H7 (cell line): ENCODE results near the gene ZNF426. TPM values are rescaled to one million over a fixed set of nuclear protein-coding genes. Genes with fewer than 3 reads are reported as not detected.

Source experiments
- DNase-seq: peaks from one replicate; pipeline ENCODE4 v3.0.0; 2012
- H3K27me3 ChIP-seq: 2 replicates; pipeline ENCODE4 v1.6.0; 2011; ENCODE audit warnings: mild to moderate bottlenecking, low read length; ENCODE audit not compliant: control insufficient read depth, insufficient read depth
- H3K36me3 ChIP-seq: replicated peaks from 2 replicates; pipeline ENCODE4 v1.5.1; 2011; ENCODE audit warnings: low read length; ENCODE audit not compliant: control insufficient read depth, insufficient read depth
- H3K4me3 ChIP-seq: 2 replicates; pipeline ENCODE4 v1.5.1; 2011; ENCODE audit warnings: low read depth, mild to moderate bottlenecking, control low read depth, low read length, moderate library complexity; ENCODE audit not compliant: insufficient read depth
- total RNA-seq: library from RNA; depleted of rRNA; stranded (reverse); fragments of >200 nt; shearing (Covaris generic); gene quantifications from 2 replicates; pipeline ENCODE4 v1.2.3, GENCODE V29; 2014; rRNA removed

The ZNF426 gene
- total RNA-seq, 1 experiment from 2014 or later = 20.0 TPM

GRCh38 chr19:9535934-9536333 is 2.5 kb downstream of the ZNF426 start:
- peaks cover 34% of the 10 kb centered on the region for H3K36me3 ChIP-seq
- H3K27me3 ChIP-seq = no peaks in the 10 kb centered on the region
- no peak overlapping the region for H3K4me3 ChIP-seq
- no peak for DNase-seq

GRCh38 chr19:9531933-9532332 is 6.5 kb downstream of the ZNF426 start:
- Histone ChIP-seq H3K4me3 (no peak overlapping the region), H3K36me3 (peaks cover 64% of the 10 kb centered on the region), H3K27me3 (no peaks in the 10 kb centered on the region)
- no peak for DNase-seq

DNA sequence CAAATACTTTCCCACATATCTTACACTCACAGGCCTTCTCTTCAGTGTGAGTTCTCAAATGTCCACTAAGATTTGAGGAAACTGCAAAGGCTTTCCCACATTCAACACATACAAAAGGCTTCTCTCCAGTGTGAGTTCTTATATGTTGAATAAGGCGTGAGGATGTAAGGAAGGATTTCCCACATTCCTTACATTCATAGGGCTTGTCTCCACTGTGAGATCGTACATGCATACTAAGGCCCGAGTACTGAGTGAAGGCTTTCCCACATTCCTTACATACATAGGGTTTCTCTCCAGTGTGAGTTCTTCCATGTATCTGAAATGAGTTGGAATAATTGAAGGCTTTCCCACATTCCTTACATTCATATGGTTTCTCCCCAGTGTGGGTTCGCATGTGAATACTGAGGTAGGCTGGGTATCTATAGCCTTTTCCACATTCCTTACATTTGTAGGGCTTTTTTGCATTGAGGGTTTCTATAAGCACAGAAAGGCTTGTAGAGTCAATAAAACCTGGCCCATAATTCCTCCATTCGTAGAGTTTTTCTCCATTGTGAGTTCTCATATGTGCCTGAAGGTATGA is 9.6 kb downstream of the ZNF426 start:
- Histone ChIP-seq H3K4me3 (no peak overlapping the region), H3K27me3 (no peaks in the 10 kb centered on the region), H3K36me3 (peaks cover 57% of the 10 kb centered on the region)
- DNase-seq = no peak

- no peak overlapping the region for H3K4me3 ChIP-seq
- H3K27me3 ChIP-seq = no peaks in the 10 kb centered on the region
- DNase-seq = no peak
- peaks cover 18% of the 10 kb centered on the region for H3K36me3 ChIP-seq
Observed at GRCh38 chr19:9523885-9524474, 14.5 kb downstream of the ZNF426 start.

DNA sequence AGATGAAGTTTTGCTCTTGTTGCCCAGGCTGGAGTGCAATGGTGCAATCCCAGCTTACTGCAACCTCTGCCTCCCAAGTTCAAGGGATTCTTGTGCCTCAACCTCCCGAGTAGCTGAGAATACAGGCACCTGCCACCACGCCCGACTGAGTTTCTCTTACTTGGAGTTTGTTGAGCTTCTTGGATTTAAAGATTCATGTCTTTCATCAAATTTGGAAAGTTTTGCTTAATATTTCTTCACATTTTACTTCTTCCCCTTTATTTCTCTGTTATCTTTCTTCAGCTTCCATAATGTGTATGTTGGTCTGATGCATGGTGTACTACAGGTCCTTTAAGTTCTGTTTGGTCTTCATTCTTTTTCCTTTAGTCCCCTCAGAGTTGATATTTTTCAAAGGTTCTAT is 31.2 kb downstream of the ZNF426 start:
- DNase-seq = no peak
- no peaks in the 10 kb centered on the region for H3K36me3 ChIP-seq
- no peaks in the 10 kb centered on the region for H3K27me3 ChIP-seq
- H3K4me3 ChIP-seq = no peak overlapping the region

GRCh38 chr19:9500796-9501195 is 37.6 kb downstream of the ZNF426 start:
- H3K27me3 ChIP-seq = no peaks in the 10 kb centered on the region

GRCh38 chr19:9498183-9498902 is 40.1 kb downstream of the ZNF426 start, which contains the start of gene ZNF560:
TSS of gene ZNF560 (minus strand) at chr19:9498616. CDS start at chr19:9475313, 23,303 bp downstream.
- DNase-seq = peak; percentile 47
- Histone ChIP-seq H3K4me3 (no peak within 1 kb of the TSS), H3K36me3 (no peaks in the 10 kb centered on the region), H3K27me3 (no peaks in the 10 kb centered on the region)

More at GRCh38 chr19:9500796-9501195, 37.6 kb downstream of the ZNF426 start:
- DNase-seq = no peak
- H3K36me3 ChIP-seq = no peaks in the 10 kb centered on the region
- H3K4me3 ChIP-seq = no peak overlapping the region

DNA sequence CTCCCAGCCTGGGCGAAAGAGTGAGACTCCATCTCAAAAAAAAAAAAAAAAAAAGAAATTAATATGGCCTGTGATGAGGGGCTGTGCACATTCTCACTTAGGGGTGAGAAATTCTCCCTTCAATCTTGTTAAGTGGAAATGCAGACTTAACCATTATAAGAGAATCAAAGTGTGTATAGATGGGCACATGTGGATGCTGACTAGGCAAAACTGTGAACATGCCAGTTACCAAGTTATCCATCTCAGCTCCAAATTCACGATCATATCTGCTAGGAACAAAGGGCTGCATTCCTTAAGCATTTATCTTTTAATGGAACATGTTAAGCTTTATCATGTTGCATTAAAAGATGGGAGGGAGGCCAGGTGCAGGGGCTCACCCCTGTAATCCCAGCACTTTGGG is 44.3 kb downstream of the ZNF426 start:
- no peak for DNase-seq
- Histone ChIP-seq H3K27me3 (no peaks in the 10 kb centered on the region), H3K36me3 (no peaks in the 10 kb centered on the region), H3K4me3 (no peak overlapping the region)

DNA sequence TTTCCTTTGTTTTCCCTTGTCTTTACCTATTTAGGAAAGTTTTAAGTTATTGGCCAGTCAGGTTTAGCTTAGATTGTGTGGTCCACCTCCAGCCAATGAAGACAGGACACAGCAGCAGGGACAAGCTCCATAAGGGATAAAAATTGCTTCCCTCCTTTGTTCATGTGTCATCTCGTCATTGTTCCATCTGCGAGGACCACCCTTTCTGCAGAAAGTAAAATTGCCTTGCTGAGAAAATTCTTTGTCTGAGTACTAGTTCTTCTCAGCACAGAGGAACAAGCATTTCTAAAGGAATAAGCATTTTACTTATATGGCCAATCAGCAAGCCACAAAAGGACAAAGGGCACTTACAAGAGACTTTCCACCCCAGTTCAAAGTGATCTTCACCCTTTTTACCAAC is 51.4 kb downstream of the ZNF426 start:
- Histone ChIP-seq H3K27me3 (no peaks in the 10 kb centered on the region), H3K4me3 (no peak overlapping the region), H3K36me3 (no peaks in the 10 kb centered on the region)
- no peak for DNase-seq

DNA sequence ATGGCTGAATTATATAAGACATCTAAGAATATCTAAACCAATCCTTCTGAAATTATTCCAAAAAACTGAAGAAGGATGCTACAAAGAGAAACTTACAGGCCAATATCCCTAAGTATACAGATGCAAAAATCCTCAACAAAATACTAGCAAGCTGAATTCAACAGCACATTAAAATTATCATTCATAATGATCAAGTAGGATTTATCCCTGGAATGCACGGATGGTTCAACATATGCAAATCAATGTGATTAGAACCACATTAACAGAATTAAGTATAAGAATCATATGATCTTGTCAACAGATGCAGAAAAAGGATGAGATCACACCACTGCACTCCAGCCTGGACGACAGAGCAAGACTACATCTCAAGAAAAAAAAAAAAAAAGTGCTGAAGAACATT is 53.3 kb downstream of the ZNF426 start:
- Histone ChIP-seq H3K27me3 (no peaks in the 10 kb centered on the region), H3K4me3 (no peak overlapping the region), H3K36me3 (no peaks in the 10 kb centered on the region)
- DNase-seq = no peak

DNA sequence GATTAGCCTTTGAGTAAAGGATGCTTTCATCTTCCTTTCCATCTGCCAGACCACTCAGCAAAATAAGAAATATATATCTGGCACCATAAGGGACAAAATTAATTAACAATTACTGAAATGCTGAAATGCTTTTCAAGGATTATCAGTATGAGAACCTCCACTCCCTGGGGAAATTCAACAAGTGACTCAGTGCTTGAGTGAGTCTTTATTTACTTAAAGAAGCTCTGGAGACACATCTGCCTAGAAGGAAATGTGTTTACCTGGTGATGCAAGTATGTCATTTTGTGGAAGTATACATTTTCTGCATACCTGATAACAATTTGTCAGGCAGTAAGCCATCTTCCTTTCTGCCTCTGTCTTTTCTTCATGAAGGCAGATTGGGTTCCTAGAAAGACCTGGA is 63.5 kb downstream of the ZNF426 start:
- DNase-seq = no peak
- no peak overlapping the region for H3K4me3 ChIP-seq
- no peaks in the 10 kb centered on the region for H3K27me3 ChIP-seq
- H3K36me3 ChIP-seq = no peaks in the 10 kb centered on the region

Other genes with a start within 250 kb of the ZNF426 start
- gene ZNF699, start 228.8 kb downstream of the ZNF426 start, total RNA-seq = 3.6 and 4.7 TPM in 2 replicates
- 6.1 and 15.1 TPM in 2 replicates for gene ZNF559, start 214.5 kb downstream of the ZNF426 start, total RNA-seq
- gene ZNF177, start 175.6 kb downstream of the ZNF426 start, total RNA-seq = 1.00 and 1.4 TPM in 2 replicates
- 6.2 and 9.8 TPM in 2 replicates for gene ZNF266, start 103.1 kb downstream of the ZNF426 start, total RNA-seq
- gene ZNF560, start 40.0 kb downstream of the ZNF426 start, total RNA-seq = not detected in 2 replicates
- gene ZNF121, start 45.9 kb upstream of the ZNF426 start, total RNA-seq = 53.8 and 85.3 TPM in 2 replicates
- gene ZNF561, start 82.6 kb upstream of the ZNF426 start, total RNA-seq = 42.7 and 49.3 TPM in 2 replicates
- gene ZNF562, start 136.5 kb upstream of the ZNF426 start, total RNA-seq = 21.2 and 21.3 TPM in 2 replicates
- gene ZNF846, start 230.1 kb upstream of the ZNF426 start, total RNA-seq = 3.9 and 8.6 TPM in 2 replicates